ENCODE results near the gene ZFHX3. TPM values are rescaled to one million over a fixed set of nuclear protein-coding genes. Genes with fewer than 3 reads are reported as not detected.

The ZFHX3 gene
- total and polyA plus RNA-seq, 9 of the 15 experiments (the other 6 are each of a cell fraction or from before 2014, with no cell fraction given): 0.01 to 0.23 (median 0.06) TPM; not detected in 4

DNA sequence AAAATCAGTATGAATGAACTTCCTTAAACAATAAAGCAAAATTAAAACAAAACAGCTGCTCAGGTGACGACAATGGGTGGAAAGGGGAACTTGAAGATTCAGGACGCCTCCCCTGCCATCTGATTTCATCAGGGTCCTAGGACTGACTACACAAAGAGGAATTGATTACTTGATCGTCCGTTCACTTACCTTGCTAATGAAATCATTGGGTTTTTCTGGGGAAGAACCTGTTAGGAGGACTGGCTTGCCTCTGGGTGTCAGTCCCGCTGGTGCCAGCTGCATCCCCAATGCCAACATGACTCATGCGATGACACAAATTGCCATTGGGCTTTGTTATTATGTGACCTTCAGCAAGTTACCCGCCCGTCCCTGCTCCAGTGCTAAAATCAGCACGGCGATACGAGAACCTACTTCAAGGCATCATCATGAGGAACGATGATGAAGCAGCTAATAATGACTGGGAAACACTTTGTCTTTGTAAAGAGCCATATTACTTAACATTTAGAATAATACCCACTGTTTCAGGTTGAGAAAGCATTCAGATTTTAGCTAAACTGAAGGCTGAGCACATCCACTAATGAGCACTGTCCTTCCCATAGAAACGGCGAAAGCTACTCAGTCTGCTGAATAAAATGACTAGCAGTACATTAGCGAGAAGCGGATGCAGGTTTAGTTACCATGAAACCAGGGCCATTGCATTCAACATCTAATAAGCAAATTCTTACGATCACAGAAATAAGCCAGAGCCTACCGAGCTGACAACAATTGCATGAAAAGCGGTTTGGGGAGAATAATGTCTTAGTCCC is 139.4 kb downstream of the ZFHX3 start:
- Histone ChIP-seq H3K4me3 (no peak overlapping the region), H3K27ac (ENCODE audit: extremely low read depth, low read depth, low read length) (no peak overlapping the region), H3K4me2 (ENCODE audit: insufficient read depth, low read length) (no peak overlapping the region), H3K27me3 (ENCODE audit: control insufficient read depth in 2 of 2, insufficient read depth in 2 of 2, low read length in 2 of 2) (peaks cover 12 to 46% of the 10 kb centered on the region in 2 experiments; a peak in 4 of 5 replicates), H3K9me3 (replicated peaks; ENCODE audit: control insufficient read depth, insufficient read depth, low read depth, low read length) (no peaks in the 10 kb centered on the region), H3K9me1 (ENCODE audit: control insufficient read depth, insufficient read depth, low read length) (no peaks in the 10 kb centered on the region), H4K20me1 (replicated peaks; ENCODE audit: control insufficient read depth, insufficient read depth, low read length) (no peaks in the 10 kb centered on the region), H3K9ac (ENCODE audit: insufficient read depth in 1 of 2, low read depth in 2 of 2, low read length in 2 of 2) (no peak overlapping the region), H3K4me1 (replicated peaks in 1 of 2; ENCODE audit: control insufficient read depth in 2 of 2, insufficient read depth in 2 of 2, low read length in 2 of 2) (no peaks in the 10 kb centered on the region), H3K79me2 (ENCODE audit: control insufficient read depth, insufficient read depth, low read length) (no peaks in the 10 kb centered on the region), H3K36me3 (ENCODE audit: control insufficient read depth, insufficient read depth, low read length) (no peaks in the 10 kb centered on the region), H2AFZ (ENCODE audit: low read depth, low read length) (no peak overlapping the region)
- CTCF ChIA-PET (ENCODE audit: low intra/inter-chr PET ratio): no interaction called here
- DNase-seq (ENCODE audit: extremely low read depth in 1 of 4, low spot score in 3 of 4) (no peak), FAIRE-seq (no peak), ATAC-seq (no peak)
- TF ChIP-seq TFAP4 (CRISPR knock-in tag; IDR thresholded peaks at IDR 0.05; ENCODE audit: borderline replicate concordance) (no peak), SMAD4 (CRISPR knock-in tag; conservative IDR thresholded peaks at IDR 0.05) (no peak), ZNF224 (CRISPR knock-in tag; IDR thresholded peaks at IDR 0.05) (no peak), PHF20 (IDR thresholded peaks at IDR 0.05; ENCODE audit: partially characterized antibody) (no peak), LEF1 (IDR thresholded peaks at IDR 0.05) (no peak), FOXP4 (CRISPR knock-in tag; IDR thresholded peaks at IDR 0.05; ENCODE audit: borderline replicate concordance) (no peak), FOXK1 (CRISPR knock-in tag; IDR thresholded peaks at IDR 0.05; ENCODE audit: borderline replicate concordance) (no peak), STAT5B (CRISPR knock-in tag; IDR thresholded peaks at IDR 0.05) (no peak), HDAC1 (IDR thresholded peaks at IDR 0.05) (no peak), MED1 (CRISPR knock-in tag; IDR thresholded peaks at IDR 0.05; ENCODE audit: borderline replicate concordance) (no peak), RBM17 (IDR thresholded peaks at IDR 0.05; ENCODE audit: borderline replicate concordance, low read depth, low read length) (no peak), EZH2 (IDR thresholded peaks at IDR 0.05; ENCODE audit: borderline replicate concordance, low read depth, low read length) (no peak), BRD4 (IDR thresholded peaks at IDR 0.05) (no peak)
- TF ChIP-seq, protein P1, sequence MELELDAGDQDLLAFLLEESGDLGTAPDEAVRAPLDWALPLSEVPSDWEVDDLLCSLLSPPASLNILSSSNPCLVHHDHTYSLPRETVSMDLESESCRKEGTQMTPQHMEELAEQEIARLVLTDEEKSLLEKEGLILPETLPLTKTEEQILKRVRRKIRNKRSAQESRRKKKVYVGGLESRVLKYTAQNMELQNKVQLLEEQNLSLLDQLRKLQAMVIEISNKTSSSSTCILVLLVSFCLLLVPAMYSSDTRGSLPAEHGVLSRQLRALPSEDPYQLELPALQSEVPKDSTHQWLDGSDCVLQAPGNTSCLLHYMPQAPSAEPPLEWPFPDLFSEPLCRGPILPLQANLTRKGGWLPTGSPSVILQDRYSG (tag; conservative IDR thresholded peaks at IDR 0.05; ENCODE audit: low read depth): no peak
- TF ChIP-seq, protein P2, sequence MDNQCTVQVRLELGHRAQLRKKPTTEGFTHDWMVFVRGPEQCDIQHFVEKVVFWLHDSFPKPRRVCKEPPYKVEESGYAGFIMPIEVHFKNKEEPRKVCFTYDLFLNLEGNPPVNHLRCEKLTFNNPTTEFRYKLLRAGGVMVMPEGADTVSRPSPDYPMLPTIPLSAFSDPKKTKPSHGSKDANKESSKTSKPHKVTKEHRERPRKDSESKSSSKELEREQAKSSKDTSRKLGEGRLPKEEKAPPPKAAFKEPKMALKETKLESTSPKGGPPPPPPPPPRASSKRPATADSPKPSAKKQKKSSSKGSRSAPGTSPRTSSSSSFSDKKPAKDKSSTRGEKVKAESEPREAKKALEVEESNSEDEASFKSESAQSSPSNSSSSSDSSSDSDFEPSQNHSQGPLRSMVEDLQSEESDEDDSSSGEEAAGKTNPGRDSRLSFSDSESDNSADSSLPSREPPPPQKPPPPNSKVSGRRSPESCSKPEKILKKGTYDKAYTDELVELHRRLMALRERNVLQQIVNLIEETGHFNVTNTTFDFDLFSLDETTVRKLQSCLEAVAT (IDR thresholded peaks at IDR 0.05): no peak
- 1% methylated on average over 19 of the region's 19 CpGs for WGBS (ENCODE audit: insufficient coverage, low coverage, missing lambda C conversion rate)
- in situ Hi-C loops (cut with MboI): no loop called here
- POLR2A ChIA-PET: no interaction called here
- intact Hi-C loops (cut with micrococcal nuclease): no loop called here
- BruUV-seq (replicated peaks): no TSS peak

All from K562 (cell line).